RPMI7951 (cell line): ENCODE results near the gene VPS9D1. TPM values are rescaled to one million over a fixed set of nuclear protein-coding genes. Genes with fewer than 3 reads are reported as not detected.
"Not testable (repeated sequence)": the region's sequence is repeated elsewhere in the genome, so short reads cannot be mapped to it uniquely, and the experiment has no call there.

Source experiments
- DNase-seq: peaks from one replicate; pipeline ENCODE4 v3.0.0-alpha.2; 2012; ENCODE audit warnings: low read depth
- total RNA-seq: library from RNA; depleted of rRNA; stranded (reverse); fragments of >200 nt; shearing (Covaris generic); gene quantifications from 2 replicates; pipeline ENCODE4 v1.2.3, GENCODE V29; 2014; rRNA removed

VPS9D1 gene
- total RNA-seq, 1 experiment from 2014 or later: 2.8 TPM

DNA sequence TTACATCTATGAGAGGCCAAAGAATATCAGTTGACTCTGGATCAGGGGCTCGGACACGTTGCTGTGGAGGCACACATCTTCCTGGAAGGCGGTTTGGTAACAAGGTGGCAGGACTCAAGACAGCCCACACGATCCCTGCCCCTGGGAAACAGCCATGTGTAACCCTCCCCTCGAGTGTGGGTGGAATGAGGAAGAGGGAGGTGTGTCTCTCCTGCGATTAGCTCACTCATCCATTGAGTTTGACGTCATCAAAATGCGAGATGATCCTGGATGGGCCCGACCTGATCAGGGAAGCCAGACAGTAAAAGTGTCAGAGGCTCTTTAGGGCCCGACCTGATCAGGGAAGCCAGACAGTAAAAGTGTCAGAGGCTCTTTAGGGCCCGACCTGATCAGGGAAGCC lies 56.5 kb downstream of the VPS9D1 start:
- DNase-seq: not testable (repeated sequence)

DNA sequence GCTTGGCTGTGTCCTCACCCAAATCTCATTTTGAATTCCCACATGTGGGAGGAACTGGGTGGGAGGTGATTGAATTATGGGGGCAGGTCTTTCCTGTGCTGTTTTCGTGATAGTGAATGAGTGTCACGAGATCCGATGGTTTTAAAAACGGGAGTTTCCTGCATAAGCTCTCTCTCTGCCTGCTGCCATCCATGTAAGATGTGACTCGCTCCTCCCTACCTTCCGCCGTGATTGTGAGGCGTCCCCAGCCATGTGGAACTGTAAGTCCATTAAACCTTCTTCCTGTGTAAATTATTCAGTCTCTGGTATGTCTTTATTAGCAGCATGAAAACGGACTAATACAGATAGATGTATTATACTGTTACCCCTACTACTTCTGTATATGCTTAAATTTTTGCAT lies 59.5 kb downstream of the VPS9D1 start:
- no peak for DNase-seq

DNA sequence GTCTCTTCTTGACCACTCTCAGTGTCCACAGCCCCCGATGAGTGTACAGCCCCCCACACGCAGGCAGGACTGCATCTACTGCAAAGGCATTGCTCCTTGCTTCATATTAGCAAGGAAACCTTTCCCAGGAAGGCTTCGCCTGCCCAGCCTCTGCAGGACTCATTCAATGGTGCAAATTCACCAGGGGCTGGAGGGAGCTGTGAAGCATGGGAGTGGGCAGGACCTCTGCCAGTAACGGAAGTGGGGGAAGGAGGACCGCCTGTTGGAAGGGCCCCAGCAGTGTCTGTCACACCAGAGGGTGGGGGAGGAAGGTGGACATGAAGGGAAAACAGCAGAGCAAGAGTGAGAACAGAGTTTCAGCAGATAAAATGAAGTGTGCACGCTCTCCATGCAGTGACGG lies 60.6 kb downstream of the VPS9D1 start:
- no peak for DNase-seq

DNA sequence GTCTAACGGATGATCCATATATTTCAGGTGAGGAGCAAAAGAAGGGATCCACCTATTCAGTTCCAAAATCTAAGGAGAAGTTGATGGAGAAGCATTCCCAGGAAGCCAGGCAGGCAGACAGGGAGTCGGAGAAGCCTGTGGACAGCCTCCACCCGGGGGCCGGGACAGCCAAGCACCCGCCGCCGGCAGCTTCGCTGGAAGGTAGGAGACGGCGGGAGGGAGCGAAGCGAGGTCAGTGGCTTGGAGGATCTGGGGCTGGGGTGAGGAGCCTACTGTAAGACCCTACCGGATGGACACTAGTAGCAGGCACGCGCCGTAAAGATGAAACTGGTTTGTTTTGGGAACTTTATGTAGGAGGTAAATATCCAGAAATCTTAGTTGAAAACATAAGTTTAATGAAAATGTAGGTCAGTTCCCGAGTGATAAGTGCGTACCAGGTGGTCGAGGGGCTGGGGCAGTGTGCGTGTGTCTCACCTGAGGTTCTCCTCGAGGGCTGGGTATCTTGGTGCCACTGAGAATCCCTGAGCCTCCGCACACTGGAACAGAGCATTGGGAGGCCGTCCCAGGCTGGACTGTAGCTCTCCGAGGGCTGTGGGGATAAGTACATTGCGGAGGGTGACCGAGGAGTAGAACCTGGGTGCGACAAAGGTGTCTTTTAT lies 62.3 kb downstream of the VPS9D1 start:
- no peak for DNase-seq

DNA sequence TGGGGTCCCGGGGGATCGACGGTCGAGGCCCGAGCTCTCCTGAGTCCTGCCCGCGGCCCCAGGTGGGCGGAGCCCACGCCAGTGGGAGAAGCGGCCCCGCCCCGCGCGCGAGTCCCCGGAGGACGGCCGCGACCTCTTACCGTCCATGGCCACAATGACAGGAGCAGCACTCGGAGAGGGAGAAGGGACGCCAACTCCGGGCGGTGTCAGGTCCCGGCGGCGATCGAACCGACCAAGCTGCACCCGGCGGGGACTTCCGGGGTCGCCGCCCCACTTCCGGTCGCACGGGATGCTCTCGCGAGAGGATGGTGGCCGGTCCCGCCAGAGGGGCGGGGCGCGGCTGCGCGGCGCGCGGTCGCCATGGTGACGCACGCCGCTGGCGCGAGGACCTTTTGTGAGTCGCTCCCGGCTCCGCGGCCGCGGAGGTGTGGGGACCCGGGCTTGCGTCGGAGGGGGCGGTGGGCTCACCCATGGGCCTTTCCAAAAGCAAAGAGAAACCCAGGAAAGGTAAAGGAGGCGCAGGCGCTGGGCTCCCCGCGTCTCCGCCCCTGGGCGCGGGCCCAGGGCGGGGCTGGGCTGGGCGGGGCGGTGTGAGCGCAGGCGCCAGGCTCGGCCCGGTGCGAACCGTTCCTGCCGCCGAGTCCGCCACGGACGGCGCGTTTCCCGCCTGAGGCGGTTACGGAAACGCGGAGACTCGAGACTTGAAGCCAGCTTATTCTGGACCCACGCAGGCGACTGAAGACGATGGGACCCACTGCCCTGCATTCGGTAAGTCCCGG lies 63.1 kb downstream of the VPS9D1 start, which contains the start of the genes CHMP1A and SPATA33:
Gene CHMP1A, minus strand, starts transcription at position 267 of the 779 bp plus-strand sequence. Its CDS starts 120 bp downstream, at position 147.
Gene SPATA33, plus strand, starts transcription at position 395 of the 779 bp plus-strand sequence. Its CDS starts 76 bp downstream, at position 471.
- peak; percentile 81 for DNase-seq

Other genes with a start within 250 kb of the VPS9D1 start
- gene ANKRD11, start 230.3 kb downstream of the VPS9D1 start, total RNA-seq: 31.2 and 38.4 TPM in 2 replicates
- 50.3 and 79.9 TPM in 2 replicates for gene SPG7, start 212.5 kb downstream of the VPS9D1 start, total RNA-seq
- 2,032 and 3,331 TPM in 2 replicates for gene RPL13, start 160.2 kb downstream of the VPS9D1 start, total RNA-seq
- gene CPNE7, start 145.1 kb downstream of the VPS9D1 start, total RNA-seq: 1.3 and 2.6 TPM in 2 replicates
- gene DPEP1, start 107.3 kb downstream of the VPS9D1 start, total RNA-seq: 0.24 and 0.29 TPM in 2 replicates
- gene CHMP1A, start 63.2 kb downstream of the VPS9D1 start, total RNA-seq: 115 and 120 TPM in 2 replicates
- gene SPATA33, start 63.1 kb downstream of the VPS9D1 start, total RNA-seq: 5.5 and 9.6 TPM in 2 replicates
- gene CDK10, start 34.2 kb downstream of the VPS9D1 start, total RNA-seq: 24.5 and 29.0 TPM in 2 replicates
- 9.5 and 15.1 TPM in 2 replicates for gene SPATA2L, start 19.2 kb downstream of the VPS9D1 start, total RNA-seq
- gene ZNF276, start 639 bp upstream of the VPS9D1 start, total RNA-seq: 6.8 and 11.4 TPM in 2 replicates
- gene FANCA, start 95.7 kb upstream of the VPS9D1 start, total RNA-seq: 28.2 and 33.5 TPM in 2 replicates
- gene SPIRE2, start 107.6 kb upstream of the VPS9D1 start, total RNA-seq: 1.8 and 3.3 TPM in 2 replicates
- gene TCF25, start 152.7 kb upstream of the VPS9D1 start, total RNA-seq: 72.9 and 93.7 TPM in 2 replicates
- 2.0 and 2.8 TPM in 2 replicates for gene MC1R, start 198.0 kb upstream of the VPS9D1 start, total RNA-seq
- gene TUBB3, start 202.4 kb upstream of the VPS9D1 start, total RNA-seq: 229 and 237 TPM in 2 replicates
- gene DEF8, start 227.9 kb upstream of the VPS9D1 start, total RNA-seq: 97.2 and 143 TPM in 2 replicates